Measurements from ENCODE around the gene RABAC1.

RABAC1 gene

DNA sequence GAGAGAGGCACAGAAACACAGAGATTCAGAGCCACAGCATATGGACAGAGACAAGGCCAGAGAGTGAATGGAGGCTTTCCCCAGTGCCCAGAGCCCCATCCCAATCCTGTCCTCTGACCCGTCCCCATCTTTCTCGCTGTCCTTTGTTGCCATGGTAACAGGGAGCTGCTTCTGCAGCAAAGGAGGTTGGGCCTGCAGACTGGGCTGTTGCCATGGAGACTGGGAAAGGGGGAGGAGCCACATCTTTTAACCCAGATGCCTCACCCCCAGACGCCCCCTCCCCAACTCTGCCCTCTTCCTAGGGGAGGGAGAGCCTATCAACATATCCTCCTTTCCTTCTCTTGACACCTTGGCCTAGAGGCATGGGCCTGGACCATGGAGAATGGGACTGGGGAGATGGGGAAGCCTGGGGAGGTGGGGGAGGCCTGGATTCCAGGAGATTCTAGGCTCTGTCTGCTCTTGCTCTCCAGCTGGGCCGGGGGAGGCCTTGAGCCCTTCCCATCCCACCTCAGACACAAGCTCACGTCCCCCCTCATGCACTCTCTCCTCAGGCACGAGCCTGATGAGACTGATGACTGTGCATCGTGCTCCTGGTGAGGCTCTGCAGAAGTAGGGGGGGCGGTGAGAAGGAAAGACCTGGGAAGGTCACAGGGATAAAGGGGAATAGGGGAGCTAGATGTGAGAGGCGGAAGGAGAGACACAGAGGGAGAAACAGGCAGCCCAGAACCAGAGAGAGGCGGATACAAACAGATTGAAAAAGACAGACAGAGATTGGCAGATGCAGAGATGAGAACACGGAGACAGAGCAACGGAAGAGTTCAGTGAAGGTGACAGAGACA is 37.1 kb upstream of the RABAC1 start:
- H3K79me2 ChIP-seq (ENCODE audit: insufficient read depth, low read length): no peaks in the 10 kb centered on the region
- no peak overlapping the region for H3K4me3 ChIP-seq (ENCODE audit: low read depth, low read length, poor library complexity, severe bottlenecking)
- H4K20me1 ChIP-seq (ENCODE audit: insufficient read depth, low read length): no peaks in the 10 kb centered on the region
- H3K36me3 ChIP-seq (ENCODE audit: insufficient read depth, low read length): no peaks in the 10 kb centered on the region
- peaks cover 24% of the 10 kb centered on the region for H3K4me1 ChIP-seq (ENCODE audit: insufficient read depth, low read length, severe bottlenecking)
- H3K27me3 ChIP-seq (ENCODE audit: insufficient read depth, low read length): peaks cover 14% of the 10 kb centered on the region; the same call in 1 of the 2 replicates
- no peak overlapping the region for H2AFZ ChIP-seq (ENCODE audit: low read length)
- no peaks in the 10 kb centered on the region for H3K9me2 ChIP-seq (ENCODE audit: low read depth, low read length)
- H3F3A ChIP-seq (ENCODE audit: insufficient read depth, low read length): no peaks in the 10 kb centered on the region
- no peaks in the 10 kb centered on the region for H3K9me3 ChIP-seq (ENCODE audit: low read length)
- H3K9ac ChIP-seq (ENCODE audit: low read length): no peak overlapping the region
- no peak overlapping the region for H3K4me2 ChIP-seq (ENCODE audit: low read length)
- TF ChIP-seq, protein P1, sequence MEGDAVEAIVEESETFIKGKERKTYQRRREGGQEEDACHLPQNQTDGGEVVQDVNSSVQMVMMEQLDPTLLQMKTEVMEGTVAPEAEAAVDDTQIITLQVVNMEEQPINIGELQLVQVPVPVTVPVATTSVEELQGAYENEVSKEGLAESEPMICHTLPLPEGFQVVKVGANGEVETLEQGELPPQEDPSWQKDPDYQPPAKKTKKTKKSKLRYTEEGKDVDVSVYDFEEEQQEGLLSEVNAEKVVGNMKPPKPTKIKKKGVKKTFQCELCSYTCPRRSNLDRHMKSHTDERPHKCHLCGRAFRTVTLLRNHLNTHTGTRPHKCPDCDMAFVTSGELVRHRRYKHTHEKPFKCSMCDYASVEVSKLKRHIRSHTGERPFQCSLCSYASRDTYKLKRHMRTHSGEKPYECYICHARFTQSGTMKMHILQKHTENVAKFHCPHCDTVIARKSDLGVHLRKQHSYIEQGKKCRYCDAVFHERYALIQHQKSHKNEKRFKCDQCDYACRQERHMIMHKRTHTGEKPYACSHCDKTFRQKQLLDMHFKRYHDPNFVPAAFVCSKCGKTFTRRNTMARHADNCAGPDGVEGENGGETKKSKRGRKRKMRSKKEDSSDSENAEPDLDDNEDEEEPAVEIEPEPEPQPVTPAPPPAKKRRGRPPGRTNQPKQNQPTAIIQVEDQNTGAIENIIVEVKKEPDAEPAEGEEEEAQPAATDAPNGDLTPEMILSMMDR (IDR thresholded peaks at IDR 0.05; ENCODE audit: low read length): no peak
- no peak for TF ChIP-seq EZH2 (IDR thresholded peaks at IDR 0.05; ENCODE audit: borderline replicate concordance, low read length)
- no peak overlapping the region for H3K27ac ChIP-seq (ENCODE audit: low read depth, low read length, poor library complexity, severe bottlenecking)

DNA sequence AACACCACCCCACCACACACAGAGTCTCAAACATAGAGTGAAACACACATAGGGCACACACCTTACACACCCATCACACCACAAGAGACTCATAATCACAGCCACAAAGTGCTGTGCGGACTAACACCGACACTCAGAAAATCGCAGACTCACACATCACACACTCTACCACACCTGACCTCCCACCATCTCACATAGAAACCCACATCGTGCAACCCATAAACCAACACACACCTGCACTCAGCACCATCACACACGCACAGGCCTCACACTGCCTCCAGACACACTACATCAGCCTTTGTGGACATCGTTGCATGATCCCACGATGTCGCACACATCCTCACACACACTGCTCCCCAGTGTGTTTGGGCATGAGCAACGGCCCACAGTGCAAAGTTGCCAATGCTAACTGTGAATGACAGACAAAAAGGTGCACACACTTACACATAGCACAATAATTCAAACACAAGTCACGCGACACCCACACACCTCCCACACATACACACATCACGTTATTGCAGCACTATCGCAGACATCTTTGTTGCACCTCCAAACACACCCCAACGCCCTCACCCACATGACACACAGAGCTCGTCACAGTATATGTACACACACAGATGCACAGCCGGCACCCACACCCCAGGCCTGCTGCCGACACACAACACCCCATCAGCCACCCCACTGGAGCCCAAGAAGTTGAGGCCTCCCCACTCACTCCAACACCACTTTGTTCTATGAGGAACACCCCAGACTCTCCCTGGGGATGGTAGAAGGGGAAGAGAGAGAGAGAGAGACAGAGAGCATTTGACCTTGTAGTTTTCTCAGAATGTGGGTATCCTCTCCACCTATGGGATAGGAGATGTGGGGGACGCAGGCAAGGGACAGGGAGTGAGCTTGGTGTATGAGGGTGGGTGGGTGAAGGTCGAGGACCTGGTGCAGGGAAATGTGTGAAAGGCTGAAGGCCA is 36.2 kb upstream of the RABAC1 start:
- H3K27ac ChIP-seq (ENCODE audit: low read depth, low read length, poor library complexity, severe bottlenecking): no peak overlapping the region
- H3K36me3 ChIP-seq (ENCODE audit: insufficient read depth, low read length): no peaks in the 10 kb centered on the region
- no peak overlapping the region for H3K9ac ChIP-seq (ENCODE audit: low read length)
- no peaks in the 10 kb centered on the region for H3K9me2 ChIP-seq (ENCODE audit: low read depth, low read length)
- no peaks in the 10 kb centered on the region for H3F3A ChIP-seq (ENCODE audit: insufficient read depth, low read length)
- no peaks in the 10 kb centered on the region for H4K20me1 ChIP-seq (ENCODE audit: insufficient read depth, low read length)
- H2AFZ ChIP-seq (ENCODE audit: low read length): no peak overlapping the region
- no peaks in the 10 kb centered on the region for H3K9me3 ChIP-seq (ENCODE audit: low read length)
- H3K4me2 ChIP-seq (ENCODE audit: low read length): no peak overlapping the region
- TF ChIP-seq, protein P1 (IDR thresholded peaks at IDR 0.05; ENCODE audit: low read length): no peak
- TF ChIP-seq EZH2 (IDR thresholded peaks at IDR 0.05; ENCODE audit: borderline replicate concordance, low read length): no peak
- H3K4me1 ChIP-seq (ENCODE audit: insufficient read depth, low read length, severe bottlenecking): peaks cover 24% of the 10 kb centered on the region
- H3K27me3 ChIP-seq (ENCODE audit: insufficient read depth, low read length): peaks cover 8% of the 10 kb centered on the region; the same call in 1 of the 2 replicates
- H3K79me2 ChIP-seq (ENCODE audit: insufficient read depth, low read length): no peaks in the 10 kb centered on the region
- H3K4me3 ChIP-seq (ENCODE audit: low read depth, low read length, poor library complexity, severe bottlenecking): no peak overlapping the region

- H3K27me3 ChIP-seq (ENCODE audit: insufficient read depth, low read length): 0 out of 2 replicates have a peak, but pooled peaks cover 5% of the 10 kb centered on the region
- TF ChIP-seq, protein P1 (IDR thresholded peaks at IDR 0.05; ENCODE audit: low read length): no peak
- no peak for TF ChIP-seq EZH2 (IDR thresholded peaks at IDR 0.05; ENCODE audit: borderline replicate concordance, low read length)
- no peaks in the 10 kb centered on the region for H3K36me3 ChIP-seq (ENCODE audit: insufficient read depth, low read length)
- H3K4me2 ChIP-seq (ENCODE audit: low read length): peak overlapping the region; percentile 94
- peak overlapping the region; percentile 87; the same call in 1 of the 2 replicates for H3K9ac ChIP-seq (ENCODE audit: low read length)
- no peak overlapping the region for H2AFZ ChIP-seq (ENCODE audit: low read length)
- H3K9me2 ChIP-seq (ENCODE audit: low read depth, low read length): no peaks in the 10 kb centered on the region
- peaks cover 24% of the 10 kb centered on the region for H3K4me1 ChIP-seq (ENCODE audit: insufficient read depth, low read length, severe bottlenecking)
- peak overlapping the region; percentile 95 for H3K4me3 ChIP-seq (ENCODE audit: low read depth, low read length, poor library complexity, severe bottlenecking)
- H3K9me3 ChIP-seq (ENCODE audit: low read length): no peaks in the 10 kb centered on the region
- no peaks in the 10 kb centered on the region for H4K20me1 ChIP-seq (ENCODE audit: insufficient read depth, low read length)
- no peak overlapping the region for H3K27ac ChIP-seq (ENCODE audit: low read depth, low read length, poor library complexity, severe bottlenecking)
- no peaks in the 10 kb centered on the region for H3F3A ChIP-seq (ENCODE audit: insufficient read depth, low read length)
- H3K79me2 ChIP-seq (ENCODE audit: insufficient read depth, low read length): no peaks in the 10 kb centered on the region
Measured at GRCh38 chr19:41994521-41994971, 35.4 kb upstream of the RABAC1 start.

Measured in OCI-LY1 (cell line).